ENCODE results near the gene ASPG. TPM values are rescaled to one million over a fixed set of nuclear protein-coding genes. Genes with fewer than 3 reads are reported as not detected.
A peak's percentile ranks its signal among the peaks of the same experiment; 100 is the strongest.

ASPG gene
- total RNA-seq = under 1 TPM in 3 of 4 donors, not detected in 1; 0.33 to 0.75 (median 0.45) TPM

- Histone ChIP-seq H3K4me3 (peak within 1 kb of the TSS; percentile 30 to 49 (median 36)), H3K4me1 (peaks cover 7 to 13% (median 10%) of the 10 kb centered on the region in 4 donors), H3K9me3 (no peaks in the 10 kb centered on the region), H3K27me3 (peaks cover 0 to 73% (median 10%) of the 10 kb centered on the region in 4 donors), H3K27ac (replicated peaks in 1 of 4) (no peak within 1 kb of the TSS), H3K36me3 (no peaks in the 10 kb centered on the region)
- intact Hi-C loops (cut with DNase I) = no loop called here
- WGBS = 23% methylated on average over 16 of the region's 70 CpGs
- DNase-seq (ENCODE audit: extremely low spot score) = no peak
- TF ChIP-seq CTCF (IDR thresholded peaks at IDR 0.05) (no peak), EP300 (IDR thresholded peaks at IDR 0.05) (no peak), POLR2A (IDR thresholded peaks at IDR 0.05; ENCODE audit: low read depth) (no peak), POLR2AphosphoS5 (IDR thresholded peaks at IDR 0.05) (no peak)
Measured at GRCh38 chr14:104085032-104085888, at the start of gene ASPG. Gene ASPG (plus strand): TSS chr14:104085700. CDS start chr14:104085771, 71 bp downstream.

- Histone ChIP-seq H3K36me3 (no peaks in the 10 kb centered on the region), H3K27me3 (peaks cover 0 to 7% (median 0%) of the 10 kb centered on the region in 4 donors), H3K27ac (replicated peaks in 1 of 4) (no peak overlapping the region), H3K4me3 (no peak overlapping the region), H3K9me3 (no peaks in the 10 kb centered on the region), H3K4me1 (peaks cover 0 to 7% (median 0%) of the 10 kb centered on the region in 4 donors)
- TF ChIP-seq POLR2AphosphoS5 (IDR thresholded peaks at IDR 0.05) = no peak
- TF ChIP-seq EP300 (IDR thresholded peaks at IDR 0.05) = no peak
- TF ChIP-seq POLR2A (IDR thresholded peaks at IDR 0.05; ENCODE audit: low read depth) = no peak
- TF ChIP-seq CTCF (IDR thresholded peaks at IDR 0.05) = no peak
- intact Hi-C loops (cut with DNase I) = no loop called here
- DNase-seq (ENCODE audit: extremely low spot score) = no peak
- WGBS = 67% methylated on average over 7 of the region's 7 CpGs
Measured at GRCh38 chr14:104036212-104036611, 49.3 kb upstream of the ASPG start.

GRCh38 chr14:104037074-104037473 lies 48.4 kb upstream of the ASPG start:
- 79% methylated on average over 12 of the region's 14 CpGs for WGBS
- Histone ChIP-seq H3K27me3 (peaks cover 0 to 7% (median 0%) of the 10 kb centered on the region in 4 donors), H3K9me3 (no peaks in the 10 kb centered on the region), H3K27ac (replicated peaks in 1 of 4) (no peak overlapping the region), H3K4me1 (peaks cover 0 to 7% (median 0%) of the 10 kb centered on the region in 4 donors), H3K4me3 (no peak overlapping the region), H3K36me3 (no peaks in the 10 kb centered on the region)
- intact Hi-C loops (cut with DNase I) = no loop called here
- no peak for DNase-seq (ENCODE audit: extremely low spot score)
- TF ChIP-seq CTCF (IDR thresholded peaks at IDR 0.05) = no peak
- no peak for TF ChIP-seq POLR2AphosphoS5 (IDR thresholded peaks at IDR 0.05)
- TF ChIP-seq POLR2A (IDR thresholded peaks at IDR 0.05; ENCODE audit: low read depth) = no peak
- no peak for TF ChIP-seq EP300 (IDR thresholded peaks at IDR 0.05)

- DNase-seq (ENCODE audit: extremely low spot score) = no peak
- Histone ChIP-seq H3K4me1 (peaks cover 0 to 7% (median 0%) of the 10 kb centered on the region in 4 donors), H3K4me3 (no peak overlapping the region), H3K36me3 (no peaks in the 10 kb centered on the region), H3K9me3 (no peaks in the 10 kb centered on the region), H3K27ac (replicated peaks in 1 of 4) (no peak overlapping the region), H3K27me3 (peaks cover 0 to 11% (median 0%) of the 10 kb centered on the region in 4 donors)
- intact Hi-C loops (cut with DNase I) = no loop called here
- peak in 1 of 2 donors; percentile 14 for TF ChIP-seq POLR2AphosphoS5 (IDR thresholded peaks at IDR 0.05)
- no peak for TF ChIP-seq EP300 (IDR thresholded peaks at IDR 0.05)
- WGBS = 68% methylated on average over 3 of the region's 3 CpGs
Measured at GRCh38 chr14:104037903-104038302, 47.6 kb upstream of the ASPG start.

GRCh38 chr14:104039214-104039613 lies 46.3 kb upstream of the ASPG start:
- H3K27me3 ChIP-seq = peaks cover 0 to 15% (median 0%) of the 10 kb centered on the region in 4 donors
- H3K4me3 ChIP-seq = no peak overlapping the region
- no peak for DNase-seq (ENCODE audit: extremely low spot score)
- no peaks in the 10 kb centered on the region for H3K9me3 ChIP-seq
- H3K4me1 ChIP-seq = peaks cover 0 to 7% (median 0%) of the 10 kb centered on the region in 4 donors
- H3K36me3 ChIP-seq = no peaks in the 10 kb centered on the region
- TF ChIP-seq POLR2AphosphoS5 (IDR thresholded peaks at IDR 0.05) (no peak), POLR2A (IDR thresholded peaks at IDR 0.05; ENCODE audit: low read depth) (no peak), CTCF (IDR thresholded peaks at IDR 0.05) (no peak), EP300 (IDR thresholded peaks at IDR 0.05) (no peak)
- WGBS = 73% methylated on average over 5 of the region's 5 CpGs
- H3K27ac ChIP-seq (replicated peaks in 1 of 4) = no peak overlapping the region
- intact Hi-C loops (cut with DNase I) = no loop called here
